Subcutaneous adipose tissue (tissue), 4 donors: ENCODE data around the gene EDRF1. TPM values are rescaled to one million over a fixed set of nuclear protein-coding genes. Genes with fewer than 3 reads are reported as not detected.

Source experiments
- total RNA-seq, 4 donors: library from RNA; depleted of rRNA; stranded (reverse); fragments of >200 nt; gene quantifications; one replicate each; pipeline ENCODE4 v1.1.0, GENCODE V29; 2016
- TF ChIP-seq, protein P1 (sequence below): fragments of 450-650 bp; IDR thresholded peaks from one replicate; pipeline ENCODE4 v1.5.1; 2016; ENCODE audit warnings: low read depth, mild to moderate bottlenecking, control low read depth, antibody characterized with exemption, moderate library complexity

Gene EDRF1
- total RNA-seq, 4 donors from 2014 or later: 19.2 to 30.1 (median 24.9) TPM

GRCh38 chr10:125768219-125768855 lies 48.8 kb downstream of the EDRF1 start:
- TF ChIP-seq, protein P1, sequence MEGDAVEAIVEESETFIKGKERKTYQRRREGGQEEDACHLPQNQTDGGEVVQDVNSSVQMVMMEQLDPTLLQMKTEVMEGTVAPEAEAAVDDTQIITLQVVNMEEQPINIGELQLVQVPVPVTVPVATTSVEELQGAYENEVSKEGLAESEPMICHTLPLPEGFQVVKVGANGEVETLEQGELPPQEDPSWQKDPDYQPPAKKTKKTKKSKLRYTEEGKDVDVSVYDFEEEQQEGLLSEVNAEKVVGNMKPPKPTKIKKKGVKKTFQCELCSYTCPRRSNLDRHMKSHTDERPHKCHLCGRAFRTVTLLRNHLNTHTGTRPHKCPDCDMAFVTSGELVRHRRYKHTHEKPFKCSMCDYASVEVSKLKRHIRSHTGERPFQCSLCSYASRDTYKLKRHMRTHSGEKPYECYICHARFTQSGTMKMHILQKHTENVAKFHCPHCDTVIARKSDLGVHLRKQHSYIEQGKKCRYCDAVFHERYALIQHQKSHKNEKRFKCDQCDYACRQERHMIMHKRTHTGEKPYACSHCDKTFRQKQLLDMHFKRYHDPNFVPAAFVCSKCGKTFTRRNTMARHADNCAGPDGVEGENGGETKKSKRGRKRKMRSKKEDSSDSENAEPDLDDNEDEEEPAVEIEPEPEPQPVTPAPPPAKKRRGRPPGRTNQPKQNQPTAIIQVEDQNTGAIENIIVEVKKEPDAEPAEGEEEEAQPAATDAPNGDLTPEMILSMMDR: no peak

GRCh38 chr10:125769175-125769574 lies 49.7 kb downstream of the EDRF1 start:
- TF ChIP-seq, protein P1: no peak

GRCh38 chr10:125770844-125771243 lies 51.3 kb downstream of the EDRF1 start:
- TF ChIP-seq, protein P1: no peak

DNA sequence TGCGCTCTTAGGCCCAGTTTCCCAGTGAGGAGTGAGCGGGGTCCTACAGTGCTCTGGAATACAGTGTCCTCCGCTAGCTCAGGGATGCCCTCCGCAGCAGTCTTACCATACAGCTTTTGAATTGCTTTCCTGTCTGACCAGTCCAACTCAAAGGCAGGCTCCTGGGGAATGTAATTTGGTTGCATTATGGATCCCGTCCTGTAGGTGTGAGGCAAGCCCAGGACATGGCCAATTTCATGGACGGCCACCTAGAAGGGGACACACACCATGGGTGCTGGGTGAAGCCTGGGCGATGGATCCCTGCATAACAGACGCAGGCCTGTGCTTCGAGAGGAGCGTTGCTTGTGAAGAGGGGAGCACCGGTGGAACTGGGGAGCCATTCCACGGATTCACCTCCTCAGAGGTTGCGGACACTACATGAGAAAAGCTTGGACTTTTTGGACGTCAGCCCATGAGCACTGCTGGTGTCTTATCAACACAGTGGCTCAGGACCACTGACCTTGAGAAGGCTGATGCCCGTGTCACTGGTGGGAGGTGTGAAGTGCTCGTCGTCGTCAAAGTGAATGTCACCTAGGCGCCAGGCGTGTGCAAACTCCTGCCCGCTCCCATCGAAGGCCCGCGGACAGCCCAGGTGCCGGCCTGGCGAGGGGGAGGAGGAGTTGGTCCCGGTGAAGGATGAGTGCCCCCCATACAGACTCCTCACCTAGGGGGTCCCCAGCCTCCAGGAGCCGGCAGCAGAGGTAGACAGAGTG lies 52.8 kb downstream of the EDRF1 start:
- TF ChIP-seq, protein P1: no peak

DNA sequence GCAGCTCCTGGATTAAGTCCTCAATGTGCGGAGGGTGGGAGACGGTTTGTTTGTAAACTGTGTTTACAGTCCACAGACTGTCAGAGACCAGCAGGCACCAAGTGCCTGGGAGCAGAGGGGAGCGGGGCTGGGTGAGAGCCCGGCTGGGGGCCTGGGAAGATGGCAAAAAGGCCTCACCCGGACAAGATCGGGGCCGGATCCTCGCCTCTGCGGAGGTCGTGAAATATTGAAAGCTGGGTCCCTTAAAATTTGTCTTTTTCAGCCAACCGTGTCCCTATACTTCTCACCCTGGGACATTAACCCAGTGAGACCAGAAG lies 53.3 kb downstream of the EDRF1 start:
- TF ChIP-seq, protein P1: no peak

DNA sequence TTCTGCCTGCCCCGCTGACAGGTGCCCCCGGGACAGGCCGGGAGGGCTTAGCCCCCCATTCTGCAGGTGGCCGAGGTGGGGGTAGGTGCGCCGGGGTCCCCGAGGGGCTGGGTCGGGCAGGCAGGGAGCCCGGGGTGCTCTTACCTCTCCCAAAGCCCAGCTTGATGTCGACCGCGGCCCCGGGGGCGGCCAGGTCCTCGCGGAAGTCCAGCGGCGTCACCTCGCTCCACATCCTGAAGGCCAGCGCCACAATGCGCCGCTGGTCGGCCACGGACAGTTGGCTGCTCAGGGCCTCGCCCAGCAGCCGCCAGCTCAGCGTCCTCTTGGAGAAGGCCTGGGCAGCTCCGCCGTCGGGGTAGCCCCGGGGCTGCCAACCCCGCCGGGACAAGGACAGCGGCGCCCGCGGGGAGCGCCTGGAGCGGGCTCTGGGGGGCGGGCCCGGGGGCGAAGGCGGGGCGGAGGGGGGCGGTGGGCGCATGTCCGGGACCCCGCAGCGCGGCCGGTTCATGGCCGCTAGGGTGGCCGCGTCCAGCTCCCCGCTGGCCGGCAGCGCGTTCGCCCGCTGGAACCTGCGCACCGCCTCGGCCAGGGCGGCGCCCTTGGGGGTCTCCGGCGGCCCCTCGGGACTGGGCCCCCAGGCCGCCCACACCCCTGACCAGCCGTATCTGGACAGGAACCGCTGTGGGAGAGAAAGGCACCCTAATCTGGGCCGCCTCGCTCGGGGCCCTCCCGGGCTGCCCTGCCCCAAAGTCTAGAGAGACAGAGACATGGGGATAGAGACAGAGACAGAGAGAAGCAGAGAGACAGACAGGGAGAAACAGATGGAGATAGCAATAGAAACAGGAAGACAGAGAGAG lies 54.4 kb downstream of the EDRF1 start:
- TF ChIP-seq, protein P1: no peak
